ENCODE data around the gene FIG4.

GRCh38 chr6:109722011-109722410 lies 30.9 kb downstream of the FIG4 start:
- TF ChIP-seq, protein P1, sequence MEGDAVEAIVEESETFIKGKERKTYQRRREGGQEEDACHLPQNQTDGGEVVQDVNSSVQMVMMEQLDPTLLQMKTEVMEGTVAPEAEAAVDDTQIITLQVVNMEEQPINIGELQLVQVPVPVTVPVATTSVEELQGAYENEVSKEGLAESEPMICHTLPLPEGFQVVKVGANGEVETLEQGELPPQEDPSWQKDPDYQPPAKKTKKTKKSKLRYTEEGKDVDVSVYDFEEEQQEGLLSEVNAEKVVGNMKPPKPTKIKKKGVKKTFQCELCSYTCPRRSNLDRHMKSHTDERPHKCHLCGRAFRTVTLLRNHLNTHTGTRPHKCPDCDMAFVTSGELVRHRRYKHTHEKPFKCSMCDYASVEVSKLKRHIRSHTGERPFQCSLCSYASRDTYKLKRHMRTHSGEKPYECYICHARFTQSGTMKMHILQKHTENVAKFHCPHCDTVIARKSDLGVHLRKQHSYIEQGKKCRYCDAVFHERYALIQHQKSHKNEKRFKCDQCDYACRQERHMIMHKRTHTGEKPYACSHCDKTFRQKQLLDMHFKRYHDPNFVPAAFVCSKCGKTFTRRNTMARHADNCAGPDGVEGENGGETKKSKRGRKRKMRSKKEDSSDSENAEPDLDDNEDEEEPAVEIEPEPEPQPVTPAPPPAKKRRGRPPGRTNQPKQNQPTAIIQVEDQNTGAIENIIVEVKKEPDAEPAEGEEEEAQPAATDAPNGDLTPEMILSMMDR (IDR thresholded peaks at IDR 0.05), result no peak
- TF ChIP-seq POLR2A (IDR thresholded peaks at IDR 0.05) (no peak), POLR2AphosphoS5 (IDR thresholded peaks at IDR 0.05; ENCODE audit: insufficient read depth in 1 of 2, low read depth in 1 of 2) (no peak)

Data from vagina (tissue), 2 donors.